HG03095 (cell line): ENCODE measurements around the gene CLMP.
"Not testable (repeated sequence)": the region's sequence is repeated elsewhere in the genome, so short reads cannot be mapped to it uniquely, and the experiment has no call there.

Source experiments
- ATAC-seq: cut with Tn5 transposase; IDR thresholded peaks from one replicate; pipeline ENCODE4 v1.9.1; 2021; ENCODE audit warnings: moderate library complexity; ENCODE audit not compliant: unreplicated experiment

The CLMP gene

GRCh38 chr11:123173856-123174186 is 21.2 kb downstream of the CLMP start:
- ATAC-seq, result no peak

DNA sequence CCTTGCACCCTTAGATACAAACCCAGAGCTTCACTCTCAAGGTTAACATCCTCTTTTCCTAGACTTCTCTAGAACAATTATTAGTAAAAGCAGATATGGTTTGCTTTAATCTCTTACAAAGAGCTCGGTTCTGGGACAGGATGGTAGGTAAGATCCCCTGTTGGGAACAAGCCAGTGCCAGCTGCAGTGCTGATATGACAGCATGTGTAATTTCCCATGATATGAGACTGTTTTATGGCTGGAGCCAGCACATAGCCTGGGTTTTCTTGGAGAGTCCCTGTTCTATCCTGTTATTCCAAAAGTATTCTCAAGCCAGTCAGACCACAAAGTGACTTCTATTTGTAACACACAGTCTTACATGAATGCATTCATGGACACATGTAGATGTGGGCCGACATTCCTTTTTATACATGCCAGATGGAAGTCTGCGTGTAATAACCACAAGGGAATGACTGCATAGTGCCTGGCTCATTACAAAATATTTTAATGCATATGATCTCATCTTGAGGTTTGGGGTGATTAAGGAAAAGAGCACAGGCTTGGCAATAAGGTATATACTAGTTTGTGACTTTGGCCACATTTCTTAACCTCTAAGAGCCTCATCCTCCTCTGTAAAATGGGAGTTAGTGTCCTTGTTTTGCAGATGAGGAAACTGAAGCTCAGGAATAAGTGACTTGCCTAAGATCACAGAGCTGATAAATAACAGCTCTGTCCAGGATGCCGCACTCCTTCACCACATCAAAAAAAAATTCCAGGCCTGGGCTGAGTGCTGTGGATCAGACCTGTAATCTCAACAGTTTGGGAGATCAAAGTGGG is 21.8 kb downstream of the CLMP start:
- ATAC-seq, result no peak

DNA sequence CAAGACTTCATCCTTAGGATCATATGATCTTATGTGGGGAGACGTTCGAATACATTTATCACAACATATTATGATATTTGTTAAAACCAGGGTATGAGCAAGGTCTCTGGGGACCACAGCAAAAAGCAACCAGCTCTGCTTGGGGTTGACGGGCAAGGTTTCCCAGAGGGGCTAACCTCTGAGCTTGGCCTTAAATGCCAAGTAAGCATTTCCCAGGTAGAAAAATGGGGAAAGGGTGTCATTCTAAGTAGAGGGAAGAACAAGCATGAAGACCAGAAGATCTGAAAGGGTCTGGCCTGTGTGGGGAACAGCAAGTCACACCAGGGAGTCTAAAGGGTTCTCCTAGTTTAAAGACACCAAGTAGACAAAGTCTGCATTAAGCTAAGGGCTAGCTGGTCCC is 24.1 kb downstream of the CLMP start:
- ATAC-seq, result no peak

DNA sequence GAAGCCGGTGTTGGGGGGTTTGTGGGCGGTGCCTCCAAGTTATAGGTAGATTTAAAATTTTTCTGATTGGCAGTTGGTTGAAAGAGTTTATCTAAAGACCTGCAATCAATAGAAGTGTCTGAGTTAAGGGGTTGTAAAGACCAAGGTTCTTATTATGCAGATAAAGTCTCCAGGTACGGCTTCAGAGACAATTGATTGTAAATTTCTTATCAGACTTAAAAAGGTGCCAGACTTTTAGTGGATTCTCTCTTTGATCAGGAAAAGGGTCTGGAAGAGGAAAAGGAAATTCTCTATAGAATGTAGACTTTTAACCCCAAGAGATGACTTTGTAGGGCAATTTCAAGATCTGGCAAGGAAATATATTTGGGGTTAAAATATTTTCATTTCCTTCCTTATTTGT is 25.2 kb downstream of the CLMP start:
- no peak for ATAC-seq

- ATAC-seq, result no peak
Observed at GRCh38 chr11:123168955-123169484, 26.0 kb downstream of the CLMP start.

- no peak for ATAC-seq
Observed at GRCh38 chr11:123168241-123168640, 26.8 kb downstream of the CLMP start.

- ATAC-seq, result no peak
Observed at GRCh38 chr11:123166071-123166559, 28.9 kb downstream of the CLMP start.

DNA sequence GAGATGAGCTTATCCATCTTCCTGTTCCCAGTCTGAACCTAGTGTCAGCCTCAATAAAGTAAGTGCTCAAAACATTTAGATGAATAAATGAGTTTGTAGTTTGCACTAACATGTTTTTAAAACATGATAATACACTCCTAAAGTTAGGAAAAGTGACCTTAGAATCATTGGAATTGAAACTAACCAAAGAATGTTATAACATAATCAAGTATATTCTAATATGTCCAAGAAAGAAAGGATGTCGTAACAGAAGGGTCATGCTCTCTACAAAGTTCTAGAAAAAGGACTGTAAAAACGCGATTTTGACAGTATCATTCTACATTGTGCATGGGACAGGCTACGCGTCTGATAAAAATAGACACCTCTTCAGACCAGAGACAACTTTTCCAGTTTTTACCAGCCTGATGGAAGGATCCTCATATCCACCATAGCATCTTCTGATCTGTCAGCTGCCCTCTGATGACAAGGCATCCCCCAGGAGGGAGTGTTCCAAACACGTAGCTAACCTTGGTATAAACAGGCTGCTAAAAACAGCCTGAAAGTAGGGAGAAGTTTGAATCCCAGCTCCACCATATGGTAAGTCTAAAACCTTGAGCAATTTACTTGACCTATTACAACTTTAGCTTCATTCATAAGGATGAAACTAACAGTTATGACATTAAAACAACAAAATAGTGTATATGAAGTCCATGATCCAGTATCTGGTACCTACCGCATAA is 30.2 kb downstream of the CLMP start:
- ATAC-seq, result no peak

DNA sequence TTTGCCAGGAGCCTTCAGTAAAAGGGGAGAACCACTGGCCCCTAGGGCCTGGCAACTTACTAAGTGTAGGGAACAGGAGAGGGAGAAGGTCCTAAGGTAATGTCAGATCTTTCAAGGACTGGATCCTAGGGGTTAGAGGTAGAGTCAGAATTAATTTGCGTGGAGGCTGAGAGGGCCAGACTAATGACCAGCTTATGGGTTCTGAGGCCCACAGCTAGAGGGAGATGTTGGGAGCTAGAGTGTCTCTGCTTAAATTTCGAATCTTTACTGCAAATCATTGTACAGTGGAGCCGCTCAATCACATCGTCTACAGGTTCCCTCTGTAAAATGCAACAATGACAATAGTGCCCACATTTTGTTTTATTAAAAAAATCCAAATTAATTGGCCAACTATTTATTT is 31.4 kb downstream of the CLMP start:
- no peak for ATAC-seq

DNA sequence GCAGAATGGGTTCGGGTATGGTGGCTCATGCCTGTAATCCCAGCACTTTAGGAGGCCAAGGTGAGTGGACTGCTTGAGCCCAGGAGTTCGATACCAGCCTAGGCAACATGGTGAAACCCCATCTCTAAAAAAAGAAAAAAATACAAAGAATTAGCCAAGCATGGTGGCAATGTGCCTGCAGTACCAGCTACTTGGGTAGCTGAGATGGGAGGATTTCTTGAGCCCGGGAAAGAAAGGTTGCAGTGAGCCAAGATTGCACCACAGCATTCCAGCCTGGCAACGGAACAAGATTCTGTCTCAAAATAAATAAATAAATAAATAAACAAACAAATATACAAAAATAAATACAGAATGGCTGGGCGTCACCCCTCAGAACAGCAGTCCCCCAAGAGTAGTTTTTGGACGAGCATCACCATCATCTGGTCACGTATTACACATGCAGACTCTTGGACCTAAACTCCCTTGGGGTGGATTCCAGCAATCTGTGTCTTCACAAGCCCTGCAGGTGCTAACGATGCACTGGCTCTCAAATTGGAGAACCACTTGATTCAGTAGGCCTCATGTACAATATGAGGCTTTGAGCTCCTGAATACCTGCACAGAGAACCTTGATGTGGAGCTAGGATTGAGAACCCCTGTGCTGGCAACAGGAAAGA is 33.5 kb downstream of the CLMP start:
- no peak for ATAC-seq

- ATAC-seq, result no peak
Observed at GRCh38 chr11:123159183-123159857, 35.7 kb downstream of the CLMP start.

DNA sequence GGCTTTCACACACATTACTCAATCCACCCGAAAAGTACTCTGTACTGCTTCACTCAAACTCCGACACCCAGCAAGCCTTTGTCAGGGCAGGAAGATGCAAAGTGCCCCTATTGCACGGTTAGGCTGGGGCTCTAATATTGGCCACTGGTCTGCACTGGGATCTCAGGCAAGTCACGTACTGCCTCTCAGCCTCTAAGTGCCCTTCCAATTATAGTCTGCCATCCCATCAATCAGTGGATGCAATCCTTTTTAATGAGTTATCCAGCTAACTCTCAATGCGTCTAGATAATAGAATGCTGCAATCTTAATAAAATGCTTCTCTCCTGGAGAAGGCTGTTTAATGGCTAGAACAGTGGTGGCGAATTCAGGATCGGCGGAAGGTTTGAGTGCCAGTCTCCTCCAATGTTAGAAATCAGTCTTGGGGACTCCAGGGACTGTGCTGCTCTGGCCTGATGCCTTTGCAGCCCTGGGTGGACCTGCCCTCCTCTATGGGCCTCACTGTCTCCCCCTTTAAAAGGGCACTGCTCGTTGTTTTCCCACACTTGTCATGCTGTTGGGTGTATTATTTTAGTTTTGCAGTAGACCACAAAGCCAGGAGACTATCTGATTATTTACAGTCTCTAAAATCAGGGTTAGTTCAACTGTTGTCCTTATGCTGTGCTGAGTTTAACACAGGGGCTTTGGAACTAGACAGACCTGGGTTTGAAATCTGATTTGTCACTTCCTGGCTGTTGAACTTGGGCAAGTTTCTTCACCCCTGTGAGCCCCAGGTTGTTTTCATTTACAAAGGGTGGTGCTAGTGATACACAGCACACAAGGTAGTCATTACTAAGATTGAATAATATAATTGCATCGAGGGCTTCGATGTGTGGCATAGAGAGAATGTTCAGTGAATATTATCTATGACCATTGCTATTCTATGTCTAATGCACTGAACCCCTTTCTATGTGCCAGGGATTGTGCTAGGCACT is 36.7 kb downstream of the CLMP start:
- ATAC-seq, result no peak

GRCh38 chr11:123152951-123153350 is 42.1 kb downstream of the CLMP start:
- ATAC-seq, result no peak

DNA sequence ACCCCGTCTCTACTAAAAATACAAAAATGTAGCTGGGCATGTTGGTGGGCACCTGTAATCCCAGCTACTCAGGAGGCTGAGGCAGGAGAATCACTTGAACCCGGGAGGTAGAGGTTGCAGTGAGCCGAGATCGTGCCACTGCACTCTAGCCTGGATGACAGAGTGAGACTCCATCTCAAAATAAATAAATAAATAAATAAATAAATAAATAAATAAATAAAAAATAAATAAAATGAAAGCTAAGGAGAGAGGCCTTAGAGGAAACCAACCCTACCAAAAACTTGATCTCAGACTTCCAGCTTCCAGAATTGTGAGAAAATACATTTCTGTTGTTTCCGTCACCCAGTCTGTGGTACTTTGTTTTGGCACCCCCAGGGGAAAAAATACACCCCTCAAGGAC is 42.7 kb downstream of the CLMP start:
- not testable (repeated sequence) for ATAC-seq

GRCh38 chr11:123151796-123152195 is 43.3 kb downstream of the CLMP start:
- ATAC-seq, result no peak

- ATAC-seq, result no peak
Observed at GRCh38 chr11:123151366-123151765, 43.7 kb downstream of the CLMP start.

- no peak for ATAC-seq
Observed at GRCh38 chr11:123150882-123151281, 44.2 kb downstream of the CLMP start.

GRCh38 chr11:123148965-123149364 is 46.1 kb downstream of the CLMP start:
- ATAC-seq, result no peak

DNA sequence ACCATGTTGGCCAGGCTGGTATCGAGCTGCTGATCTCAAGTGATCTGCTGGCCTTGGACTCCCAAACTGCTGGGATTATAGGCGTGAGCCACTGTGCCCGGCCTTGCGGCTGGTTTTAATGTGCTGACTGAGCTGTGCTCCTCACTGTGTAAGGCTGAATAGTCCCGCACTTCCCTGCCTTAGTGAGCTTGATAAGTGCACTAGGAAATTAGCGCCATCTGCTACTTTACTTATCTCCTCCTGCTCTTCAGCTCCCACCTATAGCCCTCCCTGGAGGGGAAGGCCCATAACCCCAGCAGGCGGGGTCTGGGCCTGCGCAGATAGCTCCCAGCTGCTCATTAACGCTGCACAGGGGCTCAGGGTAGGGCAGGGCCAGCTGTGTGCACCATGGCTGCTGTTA is 49.4 kb downstream of the CLMP start:
- ATAC-seq, result no peak

DNA sequence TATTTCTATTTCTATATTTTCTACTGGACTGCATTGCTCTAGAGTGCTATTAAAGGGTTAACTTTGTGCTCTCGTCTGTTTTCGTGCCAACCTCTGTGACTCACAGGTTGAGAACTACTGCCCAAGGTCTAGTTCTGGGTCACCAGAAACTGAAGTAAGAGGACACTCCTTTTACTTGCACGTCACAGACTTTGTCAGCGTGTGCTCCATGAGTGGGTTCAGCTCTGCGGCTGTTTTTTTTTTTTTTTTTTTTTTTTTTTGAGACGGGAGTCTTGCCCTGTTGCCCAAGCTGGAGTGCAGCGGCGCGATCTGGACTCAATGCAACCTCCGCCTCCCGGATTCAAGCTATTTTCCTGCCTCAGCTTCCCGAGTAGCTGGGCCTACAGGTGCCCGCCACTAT is 49.8 kb downstream of the CLMP start:
- no peak for ATAC-seq
